Measurements from ENCODE around the gene TNKS1BP1. TPM values are rescaled to one million over a fixed set of nuclear protein-coding genes. Genes with fewer than 3 reads are reported as not detected.
"Not testable (repeated sequence)": the region's sequence is repeated elsewhere in the genome, so short reads cannot be mapped to it uniquely, and the experiment has no call there.

Gene TNKS1BP1
- total RNA-seq, 4 donors from 2014 or later = 98.5 to 165 (median 125) TPM

- in situ Hi-C loops (cut with MboI; ENCODE audit: low sequenced_read_pairs in 4 of 4) = no loop called here
- Histone ChIP-seq H3K27me3 (no peaks in the 10 kb centered on the region), H3K4me1 (no peaks in the 10 kb centered on the region), H3K4me3 (no peak overlapping the region), H3K27ac (no peak overlapping the region), H3K36me3 (no peaks in the 10 kb centered on the region), H3K9me3 (no peaks in the 10 kb centered on the region)
- TF ChIP-seq POLR2A (IDR thresholded peaks at IDR 0.05) (no peak), CTCF (IDR thresholded peaks at IDR 0.05 in 4 of 5, conservative IDR thresholded peaks at IDR 0.05 in 1 of 5) (no peak)
- no peak for ATAC-seq
- DNase-seq = no peak
- intact Hi-C loops (cut with DNase I; ENCODE audit: low total_unique reads) = no loop called here
These were observed 36.9 kb downstream of the TNKS1BP1 start for GRCh38 chr11:57287884-57288283.

GRCh38 chr11:57283231-57283990 lies 41.3 kb downstream of the TNKS1BP1 start:
- no peaks in the 10 kb centered on the region for H3K27me3 ChIP-seq

GRCh38 chr11:57281546-57281945 lies 43.2 kb downstream of the TNKS1BP1 start:
- H3K27ac ChIP-seq; DNase-seq; H3K27me3 ChIP-seq; H3K4me3 ChIP-seq; H3K36me3 ChIP-seq; ATAC-seq; in situ Hi-C loops (cut with MboI; ENCODE audit: low sequenced_read_pairs in 4 of 4); intact Hi-C loops (cut with DNase I; ENCODE audit: low total_unique reads); H3K9me3 ChIP-seq: not testable (repeated sequence)
- H3K4me1 ChIP-seq = peaks cover 16 to 21% of the 10 kb centered on the region in 2 donors

More at GRCh38 chr11:57283231-57283990, 41.3 kb downstream of the TNKS1BP1 start:
- Histone ChIP-seq H3K4me3 (no peak overlapping the region), H3K4me1 (peaks cover 2 to 5% of the 10 kb centered on the region in 2 donors), H3K9me3 (no peaks in the 10 kb centered on the region), H3K27ac (no peak overlapping the region), H3K36me3 (no peaks in the 10 kb centered on the region)
- no peak for DNase-seq
- intact Hi-C loops (cut with DNase I; ENCODE audit: low total_unique reads) = no loop called here
- in situ Hi-C loops (cut with MboI; ENCODE audit: low sequenced_read_pairs in 4 of 4) = no loop called here
- ATAC-seq = no peak
- no peak for TF ChIP-seq POLR2A (IDR thresholded peaks at IDR 0.05)
- no peak for TF ChIP-seq CTCF (IDR thresholded peaks at IDR 0.05 in 4 of 5, conservative IDR thresholded peaks at IDR 0.05 in 1 of 5)

GRCh38 chr11:57279116-57279515 lies 45.6 kb downstream of the TNKS1BP1 start:
- intact Hi-C loops (cut with DNase I; ENCODE audit: low total_unique reads) = no loop called here
- Histone ChIP-seq H3K9me3 (no peaks in the 10 kb centered on the region), H3K4me1 (peaks cover 16 to 22% of the 10 kb centered on the region in 2 donors), H3K4me3 (no peak overlapping the region), H3K27ac (peak overlapping the region in 1 of 4 donors; percentile 73), H3K36me3 (no peaks in the 10 kb centered on the region), H3K27me3 (no peaks in the 10 kb centered on the region)
- in situ Hi-C loops (cut with MboI; ENCODE audit: low sequenced_read_pairs in 4 of 4) = no loop called here
- ATAC-seq (no peak), DNase-seq (no peak)
- TF ChIP-seq CTCF (IDR thresholded peaks at IDR 0.05 in 4 of 5, conservative IDR thresholded peaks at IDR 0.05 in 1 of 5) (no peak), POLR2A (IDR thresholded peaks at IDR 0.05) (no peak)

GRCh38 chr11:57278721-57279095 lies 46.0 kb downstream of the TNKS1BP1 start:
- TF ChIP-seq POLR2A (IDR thresholded peaks at IDR 0.05) (no peak), CTCF (IDR thresholded peaks at IDR 0.05 in 4 of 5, conservative IDR thresholded peaks at IDR 0.05 in 1 of 5) (no peak)
- Histone ChIP-seq H3K27ac (peak overlapping the region in 3 of 4 donors; percentile 67 to 73 (median 73)), H3K27me3 (no peaks in the 10 kb centered on the region), H3K4me3 (no peak overlapping the region), H3K9me3 (no peaks in the 10 kb centered on the region), H3K36me3 (no peaks in the 10 kb centered on the region), H3K4me1 (peaks cover 16 to 22% of the 10 kb centered on the region in 2 donors)
- intact Hi-C loops (cut with DNase I; ENCODE audit: low total_unique reads) (no loop called here), in situ Hi-C loops (cut with MboI; ENCODE audit: low sequenced_read_pairs in 4 of 4) (no loop called here)
- DNase-seq (no peak), ATAC-seq (no peak)

Data from gastrocnemius medialis (tissue), 4 donors.